Omental fat pad (tissue), 4 donors: ENCODE results near the gene KDM4C. TPM values are rescaled to one million over a fixed set of nuclear protein-coding genes. Genes with fewer than 3 reads are reported as not detected.

Experiments used
- ATAC-seq: fragments of 150-250 bp; one replicate; pipeline ENCODE4 v1.9.1; 2016; ENCODE audit warnings: mild to moderate bottlenecking, moderate library complexity; ENCODE audit not compliant: low FRiP score
- DNase-seq: peaks from one replicate; pipeline ENCODE4 v3.0.0-alpha.2; 2019; ENCODE audit warnings: low spot score
- total RNA-seq, 4 donors: library from RNA; depleted of rRNA; stranded (reverse); fragments of >200 nt; gene quantifications; one replicate each; pipeline ENCODE4 v1.1.0, GENCODE V29; 2016
- TF ChIP-seq, protein P1 (sequence below), 3 donors: fragments of 450-650 bp; IDR thresholded peaks; one replicate each; pipeline ENCODE4 v1.5.1; 2016 to 2017; ENCODE audit warnings: antibody characterized with exemption in 3 of 3, mild to moderate bottlenecking in 3 of 3, moderate library complexity in 2 of 3

KDM4C gene
- total RNA-seq, 4 donors from 2014 or later: 24.9 to 37.0 (median 32.0) TPM

- no peak for ATAC-seq
Observed at GRCh38 chr9:6910497-6910896, 152.7 kb downstream of the KDM4C start.

GRCh38 chr9:6911901-6912638 lies 154.3 kb downstream of the KDM4C start:
- TF ChIP-seq, protein P1, sequence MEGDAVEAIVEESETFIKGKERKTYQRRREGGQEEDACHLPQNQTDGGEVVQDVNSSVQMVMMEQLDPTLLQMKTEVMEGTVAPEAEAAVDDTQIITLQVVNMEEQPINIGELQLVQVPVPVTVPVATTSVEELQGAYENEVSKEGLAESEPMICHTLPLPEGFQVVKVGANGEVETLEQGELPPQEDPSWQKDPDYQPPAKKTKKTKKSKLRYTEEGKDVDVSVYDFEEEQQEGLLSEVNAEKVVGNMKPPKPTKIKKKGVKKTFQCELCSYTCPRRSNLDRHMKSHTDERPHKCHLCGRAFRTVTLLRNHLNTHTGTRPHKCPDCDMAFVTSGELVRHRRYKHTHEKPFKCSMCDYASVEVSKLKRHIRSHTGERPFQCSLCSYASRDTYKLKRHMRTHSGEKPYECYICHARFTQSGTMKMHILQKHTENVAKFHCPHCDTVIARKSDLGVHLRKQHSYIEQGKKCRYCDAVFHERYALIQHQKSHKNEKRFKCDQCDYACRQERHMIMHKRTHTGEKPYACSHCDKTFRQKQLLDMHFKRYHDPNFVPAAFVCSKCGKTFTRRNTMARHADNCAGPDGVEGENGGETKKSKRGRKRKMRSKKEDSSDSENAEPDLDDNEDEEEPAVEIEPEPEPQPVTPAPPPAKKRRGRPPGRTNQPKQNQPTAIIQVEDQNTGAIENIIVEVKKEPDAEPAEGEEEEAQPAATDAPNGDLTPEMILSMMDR (IDR thresholded peaks at IDR 0.05): no peak
- DNase-seq (no peak), ATAC-seq (no peak)

More at GRCh38 chr9:6910497-6910896, 152.7 kb downstream of the KDM4C start:
- TF ChIP-seq, protein P1 (IDR thresholded peaks at IDR 0.05): no peak
- DNase-seq: no peak

- ATAC-seq (no peak), DNase-seq (no peak)
Observed at GRCh38 chr9:6915635-6916034, 157.9 kb downstream of the KDM4C start.

GRCh38 chr9:6917162-6917561 lies 159.4 kb downstream of the KDM4C start:
- TF ChIP-seq, protein P1 (IDR thresholded peaks at IDR 0.05): no peak
- DNase-seq (no peak), ATAC-seq (no peak)

More at GRCh38 chr9:6915635-6916034, 157.9 kb downstream of the KDM4C start:
- TF ChIP-seq, protein P1 (IDR thresholded peaks at IDR 0.05): no peak

DNA sequence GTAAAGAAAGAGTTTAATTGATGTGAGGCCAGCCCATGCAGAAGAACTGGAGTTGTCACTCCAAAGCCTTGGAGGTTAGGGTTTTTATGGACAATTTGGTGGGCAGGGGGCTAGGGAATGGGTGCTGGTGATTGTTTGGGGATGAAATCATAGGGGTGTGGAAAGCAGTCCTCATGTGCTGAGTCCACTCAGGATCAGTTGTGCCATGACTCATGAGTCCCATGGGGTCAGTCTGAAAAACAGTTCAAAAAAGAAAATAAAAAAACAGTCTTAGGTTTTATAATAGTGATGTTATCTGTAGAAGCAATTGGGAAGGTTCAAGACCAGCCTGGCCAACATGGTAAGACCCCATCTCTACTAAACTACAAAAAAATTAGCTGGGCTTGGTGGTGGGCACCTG lies 162.3 kb downstream of the KDM4C start:
- TF ChIP-seq, protein P1 (IDR thresholded peaks at IDR 0.05): no peak
- DNase-seq (no peak), ATAC-seq (no peak)

DNA sequence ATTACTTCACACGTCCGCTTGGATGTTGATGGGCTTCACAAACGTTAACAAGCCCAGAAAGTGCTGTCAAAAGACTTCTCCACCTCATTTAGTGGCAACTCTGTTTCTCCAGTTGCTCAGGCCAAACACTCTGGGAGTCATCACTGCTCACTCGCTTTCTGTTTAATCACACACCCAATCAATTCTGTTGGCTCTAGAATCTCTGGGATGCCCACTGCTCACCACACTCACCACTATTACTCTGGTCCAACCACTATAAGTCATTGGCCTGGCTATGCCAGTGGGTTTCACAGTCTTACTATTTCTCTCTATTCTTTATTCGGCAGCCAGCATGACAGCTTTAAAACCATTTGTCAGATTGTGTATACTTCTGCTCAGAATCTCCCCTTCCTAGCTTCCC lies 163.5 kb downstream of the KDM4C start:
- DNase-seq: no peak
- TF ChIP-seq, protein P1 (IDR thresholded peaks at IDR 0.05): no peak
- no peak for ATAC-seq

GRCh38 chr9:6922124-6922676 lies 164.4 kb downstream of the KDM4C start:
- TF ChIP-seq, protein P1 (IDR thresholded peaks at IDR 0.05): no peak
- DNase-seq: no peak
- ATAC-seq: no peak
